H1 (cell line): ENCODE data around the gene ITLN1. TPM values are rescaled to one million over a fixed set of nuclear protein-coding genes. Genes with fewer than 3 reads are reported as not detected.
"Not testable (repeated sequence)": the region's sequence is repeated elsewhere in the genome, so short reads cannot be mapped to it uniquely, and the experiment has no call there.

Experiments
- CTCF ChIA-PET: fragments of 300-600 bp; sonication (Branson Sonifier 250); formaldehyde crosslinking; loops from one replicate; lab custom pipeline; 2021; ENCODE audit not compliant: partially characterized antibody; lab: Charles Lee
- POLR2A ChIA-PET: fragments of 300-600 bp; sonication (Branson Sonifier 250); formaldehyde crosslinking; loops from one replicate; lab custom pipeline; 2021; ENCODE audit warnings: inconsistent platforms; ENCODE audit not compliant: partially characterized antibody; lab: Charles Lee
- DNase-seq, 2 experiments: peaks; one replicate each; pipeline versions ENCODE4 v3.0.0 to v3.0.0-alpha.2; 2010 to 2022; ENCODE audit warnings: low spot score in 2 of 2, low read depth in 1 of 2, mixed read lengths in 1 of 2
- FAIRE-seq: peaks from 2 replicates; lab custom pipeline; 2011; peaks lifted over from hg19 to GRCh38; lab: Jason Lieb, UNC
- H2AFZ ChIP-seq: 2 replicates; pipeline ENCODE4 v1.8.1; 2012; ENCODE audit warnings: low read length, inconsistent platforms
- H2AK5ac ChIP-seq: 2 replicates; pipeline ENCODE4 v1.6.1; 2013; ENCODE audit warnings: low read depth, low read length
- H2BK120ac ChIP-seq: replicated peaks from 2 replicates; pipeline ENCODE3; 2013; ENCODE audit warnings: low read depth, low read length, inconsistent platforms
- H2BK12ac ChIP-seq: 2 replicates; pipeline ENCODE4 v1.6.1; 2013; ENCODE audit warnings: low read depth, low read length
- H2BK15ac ChIP-seq: 2 replicates; pipeline ENCODE4 v1.6.1; 2013; ENCODE audit warnings: low read length
- H2BK20ac ChIP-seq: 2 replicates; pipeline ENCODE4 v1.6.1; 2013; ENCODE audit warnings: low read length
- H2BK5ac ChIP-seq: 2 replicates; pipeline ENCODE4 v1.6.1; 2013; ENCODE audit warnings: low read depth, low read length
- H3K14ac ChIP-seq: 2 replicates; pipeline ENCODE4 v1.6.1; 2013; ENCODE audit warnings: inconsistent platforms; ENCODE audit not compliant: insufficient read length
- H3K18ac ChIP-seq: 2 replicates; pipeline ENCODE4 v1.6.1; 2013; ENCODE audit warnings: low read length; ENCODE audit errors: extremely low read depth
- H3K23ac ChIP-seq: 2 replicates; pipeline ENCODE4 v1.6.1; 2013; ENCODE audit warnings: inconsistent platforms; ENCODE audit not compliant: insufficient read length
- H3K23me2 ChIP-seq: 2 replicates; pipeline ENCODE4 v1.6.1; 2013; ENCODE audit warnings: low read depth, low read length
- H3K27ac ChIP-seq: 2 replicates; pipeline ENCODE4 v1.6.1; 2011; ENCODE audit warnings: low read depth, low read length, inconsistent platforms
- H3K27me3 ChIP-seq, 4 experiments: replicated peaks in 1 of 4; 1 replicate in 1 of 4; 2 replicates in 3 of 4; pipeline versions ENCODE4 v1.6.1 to v1.8.1; 2011 to 2013; ENCODE audit warnings: low read length in 3 of 4, mild to moderate bottlenecking in 3 of 4, inconsistent platforms in 2 of 4, mixed read lengths in 2 of 4, moderate library complexity in 1 of 4; ENCODE audit not compliant: control insufficient read depth in 3 of 4, insufficient read depth in 3 of 4; ENCODE audit errors: extremely low read depth in 1 of 4
- H3K36me3 ChIP-seq, 4 experiments: 2 replicates each; pipeline versions ENCODE4 v1.6.1 to v1.8.1; 2011 to 2013; ENCODE audit warnings: mild to moderate bottlenecking in 4 of 4, low read length in 3 of 4, moderate library complexity in 2 of 4, control low read depth in 1 of 4, inconsistent platforms in 1 of 4; ENCODE audit not compliant: insufficient read depth in 4 of 4, control insufficient read depth in 2 of 4
- H3K4ac ChIP-seq: replicated peaks from 2 replicates; pipeline ENCODE3; 2013; ENCODE audit warnings: low read length, low read depth, mixed read lengths, inconsistent platforms; ENCODE audit not compliant: insufficient read length
- H3K4me1 ChIP-seq, 4 experiments: replicated peaks in 1 of 4; 1 replicate in 1 of 4; 2 replicates in 3 of 4; pipeline versions ENCODE4 v1.6.1 to v1.8.1; 2011 to 2013; ENCODE audit warnings: low read length in 3 of 4, inconsistent platforms in 2 of 4, mixed read lengths in 1 of 4; ENCODE audit not compliant: insufficient read depth in 4 of 4, control insufficient read depth in 3 of 4
- H3K4me2 ChIP-seq, 2 experiments: 2 replicates each; pipeline versions ENCODE4 v1.6.1 to v1.8.1; 2011 to 2013; ENCODE audit warnings: low read depth in 2 of 2, low read length in 2 of 2, control low read depth in 1 of 2, inconsistent platforms in 1 of 2, mild to moderate bottlenecking in 1 of 2; ENCODE audit not compliant: insufficient read depth in 1 of 2
- H3K4me3 ChIP-seq, 4 experiments: fragments of 200-600, 300-600 bp in 1 of 4; sonication (generic), shearing (Covaris generic), sonication (Bioruptor Twin) in 1 of 4; 2 replicates each; pipeline versions ENCODE4 v1.5.1 to v1.8.1; 2011 to 2016; ENCODE audit warnings: low read length in 4 of 4, low read depth in 3 of 4, control low read depth in 2 of 4, inconsistent platforms in 2 of 4, mild to moderate bottlenecking in 2 of 4, mixed read lengths in 1 of 4, moderate library complexity in 1 of 4; ENCODE audit not compliant: insufficient read depth in 2 of 4; ENCODE audit errors: extremely low read depth in 1 of 4
- H3K56ac ChIP-seq: replicated peaks from 2 replicates; pipeline ENCODE3; 2013; ENCODE audit warnings: low read depth, mild to moderate bottlenecking, mixed read lengths, low read length, inconsistent platforms; ENCODE audit not compliant: insufficient read length
- H3K79me1 ChIP-seq: 2 replicates; pipeline ENCODE4 v1.6.1; 2013; ENCODE audit warnings: low read depth, low read length, control low read depth
- H3K79me2 ChIP-seq, 2 experiments: 2 replicates each; pipeline versions ENCODE4 v1.6.1 to v1.8.1; 2012 to 2013; ENCODE audit warnings: low read length in 2 of 2, mild to moderate bottlenecking in 2 of 2, inconsistent platforms in 1 of 2; ENCODE audit not compliant: insufficient read depth in 2 of 2, control insufficient read depth in 1 of 2
- H3K9ac ChIP-seq, 4 experiments: replicated peaks in 1 of 4; 1 replicate in 1 of 4; 2 replicates in 3 of 4; pipeline versions ENCODE4 v1.6.1 to v1.8.1; 2011 to 2013; ENCODE audit warnings: low read depth in 3 of 4, low read length in 3 of 4, control low read depth in 2 of 4, mild to moderate bottlenecking in 2 of 4, moderate library complexity in 2 of 4, inconsistent platforms in 1 of 4; ENCODE audit errors: extremely low read depth in 1 of 4
- H3K9me3 ChIP-seq, 2 experiments: 2 replicates each; pipeline versions ENCODE4 v1.6.1 to v1.8.1; 2012 to 2013; ENCODE audit warnings: mild to moderate bottlenecking in 2 of 2, moderate library complexity in 2 of 2, control low read depth in 1 of 2, inconsistent platforms in 1 of 2, low read depth in 1 of 2, low read length in 1 of 2, mixed read lengths in 1 of 2; ENCODE audit not compliant: insufficient read depth in 2 of 2
- H4K20me1 ChIP-seq, 2 experiments: replicated peaks in 1 of 2; 2 replicates each; pipeline versions ENCODE3 to v1.8.1; 2011 to 2013; ENCODE audit warnings: inconsistent platforms in 2 of 2, low read length in 2 of 2, mild to moderate bottlenecking in 1 of 2; ENCODE audit not compliant: insufficient read depth in 2 of 2, control insufficient read depth in 1 of 2
- H4K5ac ChIP-seq: 2 replicates; pipeline ENCODE4 v1.6.1; 2013; ENCODE audit warnings: low read length, low read depth, mixed read lengths, inconsistent platforms; ENCODE audit not compliant: insufficient read length
- H4K8ac ChIP-seq: 2 replicates; pipeline ENCODE4 v1.8.0; 2013; ENCODE audit warnings: mild to moderate bottlenecking, moderate library complexity, low read length, inconsistent platforms; ENCODE audit not compliant: insufficient read depth; ENCODE audit errors: extremely low read depth
- H4K91ac ChIP-seq: replicated peaks from 2 replicates; pipeline ENCODE3; 2013; ENCODE audit warnings: low read length, mixed read lengths, inconsistent platforms; ENCODE audit not compliant: insufficient read length
- BRCA1 ChIP-seq: IDR thresholded peaks from 2 replicates; pipeline ENCODE4 v1.6.1; 2012; ENCODE audit warnings: low read depth, low read length, improper control_type of control experiment
- RXRA ChIP-seq: IDR thresholded peaks from 2 replicates; pipeline ENCODE4 v1.6.1; 2011; ENCODE audit warnings: low read depth, mild to moderate bottlenecking, low read length, moderate library complexity; ENCODE audit not compliant: insufficient read depth
- TAF7 ChIP-seq: optimal IDR thresholded peaks from 2 replicates; pipeline ENCODE3; 2011; ENCODE audit warnings: low read depth, mild to moderate bottlenecking, inconsistent platforms, low read length, moderate library complexity, borderline replicate concordance
- TBP ChIP-seq: IDR thresholded peaks from 2 replicates; pipeline ENCODE4 v1.6.1; 2011; ENCODE audit warnings: low read depth, low read length, improper control_type of control experiment
- WGBS, 2 experiments: shearing (Covaris generic) in 1 of 2; methylation state at CpG; one replicate each; pipeline versions ENCODE4 v1.1.6 to v1.1.7; 2013 to 2015; ENCODE audit warnings: low lambda C conversion rate in 2 of 2, mixed read lengths in 2 of 2, inconsistent platforms in 1 of 2, low coverage in 1 of 2, missing lambda C conversion rate in 1 of 2; ENCODE audit not compliant: insufficient replicate concordance in 2 of 2, insufficient coverage in 1 of 2, insufficient read length in 1 of 2; ENCODE audit errors: extremely low coverage in 1 of 2, missing lambda C conversion rate in 1 of 2; 5-methylcytosine and 5-hydroxymethylcytosine counted together
- polyA plus RNA-seq, 7 experiments: library from polyadenylated mRNA; depleted of rRNA in 3 of 7; stranded (reverse) in 5 of 7; unstranded in 2 of 7; fragments of >200 nt in 5 of 7; fragments of 200-250 nt in 2 of 7; gene quantifications; 1 replicate in 5 of 7; 2 replicates in 1 of 7; 4 replicates in 1 of 7; pipeline versions ENCODE4 v1.2.1 to v1.2.3, GENCODE V29; 2011 to 2013; ENCODE audit warnings: missing spikeins in 2 of 7, mixed read lengths in 2 of 7
- total RNA-seq: library from RNA; stranded (reverse); fragmentation: NEBNext Ultra II Directional; extraction: Animal tissue kit (Norgen Biotek cat#: 25700); gene quantifications from 2 replicates; pipeline ENCODE4 v1.2.1, GENCODE V29; 2021

The ITLN1 gene
- total and polyA plus RNA-seq, 2 of the 8 experiments (the other 6 are each of a cell fraction or from before 2014, with no cell fraction given) = not detected

DNA sequence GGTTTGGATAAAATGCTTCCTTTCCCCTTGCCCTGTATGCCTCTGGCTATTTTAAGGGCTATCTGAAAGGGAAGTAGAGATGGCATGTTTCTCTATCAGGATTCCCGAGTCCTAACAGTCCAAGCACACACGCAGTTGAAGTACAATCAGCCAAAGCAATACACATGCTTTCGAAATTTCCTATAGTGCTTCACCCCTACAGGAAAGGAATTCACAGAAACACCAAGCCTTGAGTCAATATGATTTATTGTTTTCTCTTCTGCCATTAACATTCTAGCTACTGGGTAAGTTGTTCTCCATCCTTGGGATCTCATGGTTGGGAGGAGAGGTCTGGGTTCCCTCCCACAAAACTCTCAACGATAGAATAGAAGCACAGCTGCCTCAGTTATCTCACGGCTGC is 8.7 kb downstream of the ITLN1 start (continued):
- TF ChIP-seq RXRA (no peak), BRCA1 (no peak), TAF7 (no peak), TBP (no peak)

DNA sequence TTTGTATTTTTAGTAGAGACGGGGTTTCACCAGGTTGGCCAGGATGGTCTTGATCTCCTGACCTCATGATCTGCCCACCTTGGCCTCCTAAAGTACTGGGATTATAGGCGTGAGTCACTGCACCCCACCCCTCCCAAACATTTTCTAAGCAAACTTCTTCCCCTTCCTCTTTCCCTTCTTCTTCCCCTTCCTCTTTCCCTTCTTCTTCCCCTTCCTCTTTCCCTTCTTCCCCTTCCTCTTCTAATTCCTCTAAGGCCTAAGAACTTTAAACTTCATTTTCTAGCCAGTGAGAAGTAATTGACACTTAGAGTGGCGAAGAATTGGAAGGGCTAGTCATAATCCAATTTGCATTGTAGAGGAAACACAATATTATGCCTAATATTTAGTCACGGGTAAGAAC is 9.4 kb downstream of the ITLN1 start:
- DNase-seq, H3K27me3 ChIP-seq, H4K8ac ChIP-seq, H2BK5ac ChIP-seq, H3K4ac ChIP-seq, H3K56ac ChIP-seq, H2BK12ac ChIP-seq, H3K9me3 ChIP-seq, H2AK5ac ChIP-seq, H3K79me2 ChIP-seq, H4K91ac ChIP-seq, H3K23me2 ChIP-seq, POLR2A ChIA-PET, H3K9ac ChIP-seq, H2BK15ac ChIP-seq, H4K20me1 ChIP-seq, H2BK120ac ChIP-seq, H3K14ac ChIP-seq, H3K27ac ChIP-seq, H3K79me1 ChIP-seq, H3K4me3 ChIP-seq, H3K36me3 ChIP-seq, H3K4me1 ChIP-seq, H3K18ac ChIP-seq, FAIRE-seq, H2AFZ ChIP-seq, H2BK20ac ChIP-seq, H3K23ac ChIP-seq, H3K4me2 ChIP-seq, H4K5ac ChIP-seq: not testable (repeated sequence)
- CTCF ChIA-PET = interaction anchor here (0.6 kb wide), 1 partner anchor 14 kb away, joined by 3 read pairs; no protein-coding TSS in a partner anchor
- WGBS, 2 experiments = 63% methylated on average over 4 of the region's 4 CpGs; no CpG with 5 or more reads in 1 of the 2 experiments
